ENCODE results near the gene TRPV4.
A peak's percentile ranks its signal among the peaks of the same experiment; 100 is the strongest.
"Not testable (repeated sequence)": the region's sequence is repeated elsewhere in the genome, so short reads cannot be mapped to it uniquely, and the experiment has no call there.

TRPV4 gene

GRCh38 chr12:109860977-109861376 lies 27.8 kb upstream of the TRPV4 start:
- no peak for DNase-seq (ENCODE audit: low read depth in 2 of 2)

DNA sequence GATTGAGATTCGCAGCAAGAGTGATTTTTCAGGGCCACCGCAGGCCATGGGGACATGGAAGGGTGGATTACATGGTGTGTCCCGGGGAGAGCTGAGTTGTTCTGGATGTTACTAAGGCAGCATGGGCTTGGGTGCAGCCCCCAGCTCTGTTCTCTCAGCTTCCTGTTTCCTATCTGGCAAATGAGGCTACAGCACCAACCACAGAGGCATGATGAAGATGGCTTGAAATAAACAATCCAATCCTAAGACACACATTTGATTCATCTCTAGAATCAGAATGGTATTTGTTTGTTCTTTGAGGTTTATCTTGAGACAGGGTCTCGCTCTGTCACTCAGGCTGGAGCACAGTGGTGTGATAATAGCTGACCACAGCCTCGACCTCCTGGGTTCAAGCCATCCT lies 25.6 kb upstream of the TRPV4 start:
- DNase-seq (ENCODE audit: low read depth in 2 of 2) = no peak

DNA sequence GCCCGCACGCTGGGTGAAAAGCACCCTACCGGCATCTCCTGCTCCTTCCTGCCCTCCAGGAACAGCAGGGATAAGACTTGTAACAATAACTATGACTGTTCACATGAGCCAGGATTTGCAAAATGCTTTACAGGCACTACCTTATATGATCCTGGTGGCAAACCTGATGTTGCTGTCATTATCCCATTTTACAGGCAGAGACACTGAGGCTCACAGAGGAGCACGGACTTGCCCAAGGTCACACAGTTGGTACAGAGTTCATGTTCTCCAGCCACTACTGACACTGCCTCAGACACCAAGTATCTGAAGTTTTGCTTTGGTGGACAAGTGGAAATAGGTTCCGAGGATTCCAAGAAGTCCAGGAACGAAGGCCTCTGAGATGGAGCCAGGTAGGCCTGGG lies 24.5 kb upstream of the TRPV4 start:
- DNase-seq (ENCODE audit: low read depth in 2 of 2) = no peak

DNA sequence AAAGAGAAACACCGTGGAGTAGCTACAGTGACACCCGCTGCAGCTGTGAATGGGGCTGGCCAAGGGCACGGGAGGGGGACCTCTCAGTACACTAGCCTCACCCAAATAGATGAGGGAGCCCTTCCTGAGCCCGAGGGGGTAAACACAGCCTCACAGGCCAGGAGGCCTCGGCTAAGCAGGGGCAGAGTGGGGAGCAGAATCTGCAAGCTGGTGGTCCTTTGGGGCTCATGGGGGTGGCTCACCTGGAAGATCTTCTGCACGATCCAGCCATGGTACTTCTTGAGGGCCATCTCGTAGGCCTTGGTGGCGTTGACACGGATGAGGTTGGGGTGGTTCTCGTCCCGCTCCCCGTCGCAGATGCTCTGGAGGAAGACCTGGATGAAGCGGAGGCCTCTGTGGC lies 22.2 kb upstream of the TRPV4 start:
- no peak for DNase-seq (ENCODE audit: low read depth in 2 of 2)

- not testable (repeated sequence) for DNase-seq (ENCODE audit: low read depth in 2 of 2)
Measured at GRCh38 chr12:109850518-109850917, 17.3 kb upstream of the TRPV4 start.

DNA sequence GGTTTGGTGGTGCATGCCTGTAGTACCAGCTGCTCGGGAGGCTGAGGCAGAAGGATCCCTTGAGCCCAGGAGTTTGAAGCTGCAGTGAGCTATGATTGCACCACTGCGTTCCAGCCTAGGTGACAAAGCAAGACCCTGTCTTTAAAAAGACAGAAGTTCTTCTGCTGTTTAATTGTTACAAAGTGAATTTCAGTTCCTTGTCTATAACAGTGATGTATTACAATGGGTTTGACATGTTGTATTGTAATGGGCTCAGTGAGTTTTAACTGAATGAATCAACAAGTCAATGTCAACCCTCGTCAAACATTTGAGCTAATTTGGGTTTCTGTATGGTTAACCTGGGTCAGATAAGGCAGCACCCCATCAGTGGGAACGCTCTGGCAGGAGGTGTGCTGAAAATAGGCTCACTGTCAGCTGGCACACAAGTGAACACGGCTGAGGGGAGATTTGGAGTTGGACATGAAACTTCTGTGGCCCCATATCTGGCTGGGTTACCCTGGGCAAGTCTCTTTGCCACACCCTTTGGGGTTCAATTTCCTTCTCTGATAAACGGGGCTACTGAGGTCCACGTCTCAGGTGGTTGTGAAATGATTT lies 14.0 kb upstream of the TRPV4 start:
- no peak for DNase-seq (ENCODE audit: low read depth in 2 of 2)

DNA sequence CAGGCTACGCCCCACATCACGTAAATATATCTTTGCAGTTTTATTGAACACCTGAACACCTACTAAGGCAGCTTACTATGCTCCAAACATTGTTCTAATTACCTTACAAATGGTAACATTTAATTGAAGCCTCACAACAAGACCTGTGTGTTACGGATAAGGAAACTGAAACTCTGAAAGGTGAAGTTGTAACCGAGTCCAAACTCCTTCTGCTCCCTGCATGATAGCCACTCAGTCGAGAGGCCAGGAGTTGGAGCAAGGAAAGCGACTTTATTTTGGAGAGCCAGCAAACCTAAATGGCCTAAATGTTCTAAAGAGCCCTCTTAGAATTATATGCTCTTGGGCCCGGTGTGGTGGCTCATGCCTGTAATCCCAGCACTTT lies 12.6 kb upstream of the TRPV4 start:
- no peak for DNase-seq (ENCODE audit: low read depth in 2 of 2)

GRCh38 chr12:109844983-109845823 lies 12.0 kb upstream of the TRPV4 start:
- DNase-seq (ENCODE audit: low read depth in 2 of 2) = peak; percentile 87 to 94

GRCh38 chr12:109844091-109844490 lies 10.9 kb upstream of the TRPV4 start:
- no peak for DNase-seq (ENCODE audit: low read depth in 2 of 2)

- DNase-seq (ENCODE audit: low read depth in 2 of 2) = no peak
Measured at GRCh38 chr12:109842021-109842420, 8.8 kb upstream of the TRPV4 start.

DNA sequence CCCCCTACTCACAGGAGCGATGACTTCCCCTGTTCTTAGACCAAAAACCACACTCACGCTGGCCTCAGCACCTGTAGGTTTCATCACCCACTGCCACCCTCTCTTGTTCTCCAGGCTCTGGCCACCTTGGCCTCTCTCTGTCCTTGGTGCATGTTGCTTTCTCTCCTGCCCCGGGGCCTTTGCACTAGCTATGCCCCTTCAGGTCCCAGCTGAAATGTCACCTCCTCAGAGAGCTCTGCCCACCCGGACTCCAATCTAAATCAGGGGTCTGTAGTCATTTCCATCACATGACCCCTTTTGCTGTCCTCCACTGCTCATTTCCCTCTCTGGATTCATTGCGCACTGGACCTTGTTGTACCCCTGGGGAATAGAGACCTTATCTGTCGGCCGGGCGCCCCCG lies 8.2 kb upstream of the TRPV4 start:
- DNase-seq (ENCODE audit: low read depth in 2 of 2) = no peak

GRCh38 chr12:109840305-109841074 lies 7.3 kb upstream of the TRPV4 start:
- DNase-seq (ENCODE audit: low read depth in 2 of 2) = no peak

DNA sequence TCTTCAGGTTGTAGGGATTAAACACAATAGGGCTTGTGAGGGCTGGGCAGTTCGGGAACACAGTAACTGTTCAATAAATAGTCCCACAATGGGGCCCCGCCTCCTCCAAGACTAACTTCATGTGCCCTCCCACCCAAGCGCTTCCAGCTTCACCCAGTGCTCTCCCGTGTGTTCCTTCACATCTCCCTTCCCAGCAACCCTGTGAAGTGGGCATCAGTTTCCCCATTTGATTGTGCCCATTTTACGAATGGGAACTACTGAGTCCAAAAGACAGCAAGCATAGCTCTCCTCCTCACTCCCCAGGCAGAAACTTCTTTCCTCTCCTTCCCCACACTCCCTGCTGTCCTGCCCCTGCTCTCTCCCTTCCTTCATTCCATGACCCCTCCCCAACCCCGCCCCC lies 6.2 kb upstream of the TRPV4 start:
- DNase-seq (ENCODE audit: low read depth in 2 of 2) = no peak

DNA sequence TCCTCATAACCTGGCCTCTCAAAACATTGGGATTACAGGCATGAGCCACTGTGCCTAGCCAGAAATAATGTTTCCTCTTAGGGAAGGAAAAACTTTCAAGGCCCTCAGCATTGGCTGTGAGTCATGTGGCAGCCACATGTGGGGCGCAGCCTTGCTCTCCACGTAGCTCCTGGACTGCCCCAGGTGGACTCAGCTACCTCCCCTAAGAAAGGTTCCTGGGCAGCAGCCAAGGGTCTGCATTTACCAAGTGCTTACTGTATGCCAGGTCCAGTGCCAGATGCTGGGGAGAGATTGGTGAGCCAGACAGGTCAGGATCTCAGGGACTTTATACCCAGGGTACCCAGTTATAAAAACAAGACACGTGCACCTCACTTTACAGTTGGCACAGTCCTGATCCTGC lies 3.7 kb upstream of the TRPV4 start:
- DNase-seq (ENCODE audit: low read depth in 2 of 2) = no peak

- no peak for DNase-seq (ENCODE audit: low read depth in 2 of 2)
Measured at GRCh38 chr12:109835827-109836226, 2.6 kb upstream of the TRPV4 start.

DNA sequence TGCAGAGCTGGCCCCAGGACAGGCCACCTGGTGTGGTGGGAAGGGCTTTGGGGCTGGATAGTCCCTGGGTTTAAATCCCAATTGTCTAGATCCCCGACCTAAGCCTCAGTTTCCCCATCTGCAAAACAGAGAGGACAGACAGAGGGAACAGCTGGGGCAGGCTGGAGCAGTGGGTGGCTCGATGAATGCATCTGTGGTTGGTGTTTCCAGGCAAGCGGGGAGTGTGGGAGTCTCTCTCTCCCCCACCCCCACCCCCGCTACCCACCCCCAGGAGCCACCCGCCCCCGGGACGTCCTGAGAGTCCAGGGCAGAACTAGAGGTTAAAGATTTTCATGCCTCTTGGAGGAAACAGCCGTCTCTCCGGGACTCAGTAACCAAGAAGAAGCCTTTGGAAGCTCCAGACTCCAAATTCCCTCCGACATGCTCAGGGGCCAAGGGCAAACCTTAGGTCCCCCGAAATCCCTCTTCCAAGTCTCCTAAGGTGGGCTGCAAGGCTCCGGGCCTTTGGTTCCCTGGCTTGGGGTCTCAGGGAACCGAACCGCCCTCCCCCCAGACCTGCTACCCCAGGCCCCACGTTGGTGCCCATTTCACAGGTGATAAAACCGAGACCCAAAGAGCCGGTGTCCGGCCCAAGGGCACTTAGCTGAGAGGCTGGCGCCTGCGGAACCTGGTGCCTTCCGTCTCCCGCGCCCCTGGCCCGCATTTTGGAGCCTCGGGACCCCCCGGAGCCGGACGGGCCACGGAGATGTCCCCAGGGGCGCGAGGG lies 474 bp downstream of the TRPV4 start:
- no peak for DNase-seq (ENCODE audit: low read depth in 2 of 2)

- DNase-seq (ENCODE audit: low read depth in 2 of 2) = no peak
Measured at GRCh38 chr12:109831929-109832328, 1.3 kb downstream of the TRPV4 start.

DNA sequence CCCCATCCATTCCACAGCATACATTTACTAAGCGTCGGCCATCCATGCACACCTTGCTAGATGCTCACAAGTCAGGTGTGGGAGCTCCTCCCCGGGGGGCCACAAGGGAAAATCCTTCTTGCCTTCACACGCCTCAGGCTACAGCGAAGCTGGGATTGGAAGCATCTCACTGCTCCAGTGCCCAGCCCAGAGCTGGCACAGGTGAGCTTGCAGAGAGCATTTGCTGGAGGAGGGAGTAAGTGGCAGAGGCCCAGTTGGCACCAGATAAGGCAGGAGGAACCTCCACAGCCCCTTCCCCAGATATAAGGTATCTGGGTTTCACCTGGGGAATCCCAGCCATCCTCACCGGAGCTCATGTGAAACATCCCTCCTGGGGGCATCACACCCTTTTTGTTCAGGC lies 1.8 kb downstream of the TRPV4 start:
- DNase-seq (ENCODE audit: low read depth in 2 of 2) = no peak

- DNase-seq (ENCODE audit: low read depth in 2 of 2) = no peak
Measured at GRCh38 chr12:109830718-109831117, 2.5 kb downstream of the TRPV4 start.

DNA sequence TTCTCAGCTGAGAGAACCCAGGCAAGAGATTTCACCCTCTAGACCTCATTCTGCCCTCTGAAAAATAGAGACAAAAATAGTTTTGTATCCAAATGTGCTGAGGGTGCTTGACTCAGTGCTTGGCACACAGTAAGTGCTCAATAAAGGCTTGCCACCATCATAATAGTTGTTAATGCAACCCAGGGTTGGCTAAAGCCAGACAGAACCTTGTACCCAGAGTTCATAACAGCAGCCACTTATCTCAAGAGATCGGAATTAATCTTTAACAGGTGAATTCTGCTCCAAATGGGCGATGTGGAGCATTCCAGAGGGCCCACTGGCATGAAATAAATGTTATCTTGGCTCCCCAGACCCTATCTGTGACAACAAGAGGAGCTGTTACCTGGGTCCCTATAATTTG lies 2.9 kb downstream of the TRPV4 start:
- no peak for DNase-seq (ENCODE audit: low read depth in 2 of 2)

DNA sequence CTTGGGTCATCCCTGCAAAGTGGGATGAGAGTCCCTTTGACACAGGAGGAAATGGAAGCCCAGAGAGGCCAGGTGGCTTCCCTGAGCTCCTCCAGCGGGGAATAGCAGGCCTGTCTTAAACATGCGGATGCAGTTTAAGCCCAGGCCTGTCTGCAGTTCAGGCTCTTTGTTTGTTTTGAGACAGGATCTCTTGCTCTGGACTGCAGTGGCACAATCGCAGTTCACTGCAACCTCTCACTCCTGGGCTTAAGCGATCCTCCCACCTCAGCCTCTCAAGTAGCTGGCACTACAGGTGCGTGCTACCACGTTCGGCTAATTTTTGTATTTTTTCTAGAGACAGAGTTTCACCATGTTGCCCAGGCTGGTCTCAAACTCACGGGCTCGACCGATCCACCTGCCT lies 3.5 kb downstream of the TRPV4 start:
- DNase-seq (ENCODE audit: low read depth in 2 of 2) = no peak
